B cell (primary cell): ENCODE results near the gene POC5. TPM values are rescaled to one million over a fixed set of nuclear protein-coding genes. Genes with fewer than 3 reads are reported as not detected.

Experiments used
- ATAC-seq: fragments of 200-7000 bp; cut with Tn5 transposase; one replicate; pipeline ENCODE4 v1.10.0; 2021; ENCODE audit warnings: low read depth, mild to moderate bottlenecking, moderate number of reproducible peaks, moderate library complexity
- CTCF ChIA-PET: fragments of 350-600 bp; sonication (Branson Sonifier 250); formaldehyde crosslinking; loops from one replicate; lab custom pipeline; 2021; ENCODE audit warnings: antibody characterized with exemption, inconsistent platforms; lab: Charles Lee
- POLR2A ChIA-PET: fragments of 350-600 bp; sonication (Branson Sonifier 250); formaldehyde crosslinking; loops from one replicate; lab custom pipeline; 2021; ENCODE audit warnings: antibody characterized with exemption; lab: Charles Lee
- DNase-seq: peaks from one replicate; pipeline ENCODE4 v3.0.0; 2013
- H2AFZ ChIP-seq: 2 replicates; pipeline ENCODE4 v1.6.1; 2012; ENCODE audit warnings: mild to moderate bottlenecking, low read depth, low read length; ENCODE audit not compliant: insufficient read depth, poor library complexity, severe bottlenecking
- H3K27ac ChIP-seq, 2 donors: 1 replicate in 1 of 2; 2 replicates in 1 of 2; pipeline ENCODE4 v1.5.1; 2012 to 2013; ENCODE audit warnings: low read length in 2 of 2, mild to moderate bottlenecking in 2 of 2, moderate library complexity in 1 of 2
- H3K27me3 ChIP-seq, 4 experiments: fragments of 200-600 bp in 1 of 4; sonication (generic) in 1 of 4; replicated peaks in 1 of 4; 1 replicate in 2 of 4; 2 replicates in 2 of 4; pipeline versions ENCODE4 v1.6.1 to v1.7.0; 2013 to 2016; ENCODE audit warnings: low read length in 3 of 4, mild to moderate bottlenecking in 2 of 4, mixed read lengths in 1 of 4, moderate library complexity in 1 of 4; ENCODE audit not compliant: insufficient read depth in 4 of 4, control insufficient read depth in 3 of 4; ENCODE audit errors: control extremely low read depth in 1 of 4
- H3K36me3 ChIP-seq, 2 experiments: replicated peaks in 1 of 2; 1 replicate in 1 of 2; 2 replicates in 1 of 2; pipeline versions ENCODE4 v1.6.1 to v1.7.1; 2013; ENCODE audit warnings: low read length in 1 of 2; ENCODE audit not compliant: insufficient read depth in 2 of 2, control insufficient read depth in 1 of 2; ENCODE audit errors: control extremely low read depth in 1 of 2, extremely low read depth in 1 of 2
- H3K4me1 ChIP-seq, 2 donors: fragments of 200-600 bp in 1 of 2; sonication (generic) in 1 of 2; 1 replicate in 1 of 2; 2 replicates in 1 of 2; pipeline versions ENCODE4 v1.5.1 to v1.6.1; 2013 to 2017; ENCODE audit warnings: low read length in 2 of 2; ENCODE audit not compliant: control insufficient read depth in 2 of 2, insufficient read depth in 2 of 2
- H3K4me2 ChIP-seq: replicated peaks from 2 replicates; pipeline ENCODE3; 2012; ENCODE audit warnings: mild to moderate bottlenecking, low read depth, low read length; ENCODE audit not compliant: poor library complexity, severe bottlenecking
- H3K4me3 ChIP-seq, 5 experiments: fragments of 200-600 bp in 1 of 5; sonication (generic) in 1 of 5; 1 replicate in 3 of 5; 2 replicates in 2 of 5; pipeline versions ENCODE4 v1.5.1 to v1.7.0; 2011 to 2016; ENCODE audit warnings: low read length in 4 of 5, mild to moderate bottlenecking in 4 of 5, low read depth in 2 of 5, control low read depth in 1 of 5, moderate library complexity in 1 of 5; ENCODE audit not compliant: insufficient read depth in 1 of 5; ENCODE audit errors: control extremely low read depth in 1 of 5, extremely low read depth in 1 of 5
- H3K79me2 ChIP-seq: fragments of 200-600 bp; sonication (generic); one replicate; pipeline ENCODE4 v1.6.0; 2016; ENCODE audit warnings: low read length; ENCODE audit not compliant: control insufficient read depth, insufficient read depth
- H3K9ac ChIP-seq: fragments of 200-600 bp; sonication (generic); 2 replicates; pipeline ENCODE4 v1.6.1; 2017; ENCODE audit warnings: mild to moderate bottlenecking, low read length, moderate library complexity
- H3K9me3 ChIP-seq, 3 donors: one replicate each; pipeline versions ENCODE4 v1.6.1 to v1.7.1; 2013; ENCODE audit warnings: low read length in 2 of 3; ENCODE audit not compliant: control insufficient read depth in 2 of 3, insufficient read depth in 1 of 3; ENCODE audit errors: control extremely low read depth in 1 of 3
- H4K20me1 ChIP-seq: 2 replicates; pipeline ENCODE4 v1.6.0; 2012; ENCODE audit warnings: mild to moderate bottlenecking, low read length; ENCODE audit not compliant: insufficient read depth, control insufficient read depth, poor library complexity, severe bottlenecking
- H3K27ac Mint-ChIP-seq: one replicate; pipeline ENCODE4 v1.8.0; 2021; ENCODE audit warnings: mixed read lengths
- H3K27me3 Mint-ChIP-seq: one replicate; pipeline ENCODE4 v1.8.0; 2021; ENCODE audit warnings: mixed read lengths
- H3K4me1 Mint-ChIP-seq: one replicate; pipeline ENCODE4 v1.8.0; 2021; ENCODE audit warnings: mixed read lengths
- H3K4me3 Mint-ChIP-seq: one replicate; pipeline ENCODE4 v1.8.0; 2021; ENCODE audit warnings: mixed read lengths
- H3K9me3 Mint-ChIP-seq: one replicate; pipeline ENCODE4 v1.8.0; 2022; ENCODE audit warnings: mixed read lengths; ENCODE audit not compliant: insufficient read depth
- EZH2 ChIP-seq: IDR thresholded peaks from 2 replicates; pipeline ENCODE4 v1.6.1; 2012; ENCODE audit warnings: borderline replicate concordance, low read depth, mild to moderate bottlenecking, moderate library complexity, low read length; ENCODE audit not compliant: insufficient read depth, poor library complexity, severe bottlenecking
- WGBS: methylation state at CpG from one replicate; pipeline ENCODE4 v1.1.5; 2013; ENCODE audit warnings: missing lambda C conversion rate; ENCODE audit not compliant: insufficient coverage; 5-methylcytosine and 5-hydroxymethylcytosine counted together
- intact Hi-C: fragments of 100-400 bp; cut with micrococcal nuclease; formaldehyde crosslinking; loops from one replicate; pipeline ENCODE4 v1.10.0; 2022
- polyA plus RNA-seq: library from polyadenylated mRNA; depleted of rRNA; stranded (reverse); fragments of >200 nt; gene quantifications from 2 replicates; pipeline ENCODE4 v1.2.3, GENCODE V29; 2012
- total RNA-seq, 2 donors: library from RNA; stranded (reverse); fragments of 120-200 nt in 1 of 2; gene quantifications; 1 replicate in 1 of 2; 2 replicates in 1 of 2; pipeline versions ENCODE4 v1.2.3 to v1.2.4, GENCODE V29; 2013 to 2022
- TF ChIP-seq, protein P1 (sequence below): fragments of 200-600 bp; IDR thresholded peaks from one replicate; pipeline ENCODE4 v1.8.0; 2022; ENCODE audit warnings: antibody characterized with exemption, mild to moderate bottlenecking

POC5 gene
- total and polyA plus RNA-seq, 2 donors (not counting 1 experiment from before 2014, with no cell fraction given) = 22.7 to 25.4 TPM

DNA sequence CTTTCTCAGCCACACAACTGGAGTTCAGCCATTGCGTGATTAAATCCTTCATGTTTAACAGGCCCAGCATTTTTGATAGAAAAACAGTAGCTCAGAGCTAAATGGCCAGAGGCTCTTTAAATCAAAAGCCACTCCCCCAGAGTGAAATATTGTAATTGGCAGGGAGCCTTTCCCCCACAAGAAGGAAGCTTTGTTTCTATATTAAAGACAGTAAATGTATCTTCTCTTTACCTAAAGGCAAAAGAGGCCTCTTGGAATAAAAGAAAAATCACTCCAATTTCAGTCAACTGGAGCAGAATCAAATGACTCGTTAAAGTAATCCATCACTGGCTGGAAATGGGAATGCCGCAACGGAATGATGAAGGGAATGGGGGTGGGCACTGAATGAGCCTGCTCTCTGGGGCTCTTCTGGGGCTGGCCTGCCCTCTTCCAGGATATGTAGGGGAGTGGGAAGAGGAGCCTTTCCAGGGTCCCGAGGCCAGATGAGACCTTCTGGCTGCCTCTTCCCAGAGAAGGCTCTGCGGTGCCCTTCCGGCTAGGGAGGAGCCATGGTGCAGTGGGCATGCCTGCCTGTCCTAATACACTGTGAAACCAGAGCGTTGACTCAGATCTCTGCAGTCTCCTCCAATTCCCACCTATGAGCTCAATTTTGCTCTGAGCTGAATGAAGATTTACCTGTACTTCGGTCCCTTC lies 60.8 kb downstream of the POC5 start:
- Histone ChIP-seq H3K9me3 (no peaks in the 10 kb centered on the region), H3K79me2 (no peaks in the 10 kb centered on the region), H3K4me3 (peak overlapping the region in 2 of 5 experiments; percentile 9 to 15), H3K4me1 (no peaks in the 10 kb centered on the region), H3K36me3 (no peaks in the 10 kb centered on the region), H3K9ac (peak overlapping the region; percentile 19), H3K27ac (no peak overlapping the region), H4K20me1 (no peaks in the 10 kb centered on the region), H3K27me3 (no peaks in the 10 kb centered on the region), H2AFZ (no peak overlapping the region), H3K4me2 (peak overlapping the region; percentile 5)
- no peaks in the 10 kb centered on the region for H3K4me1 Mint-ChIP-seq
- intact Hi-C loops = no loop called here
- CTCF ChIA-PET = interaction anchor here (0.6 to 0.7 kb wide), 2 partner anchors 17 to 34 kb away, joined by 3 read pairs; no protein-coding TSS in a partner anchor
- DNase-seq = no peak
- no peak overlapping the region for H3K27ac Mint-ChIP-seq
- H3K27me3 Mint-ChIP-seq = no peaks in the 10 kb centered on the region
- no peak for ATAC-seq
- TF ChIP-seq EZH2 = no peak
- TF ChIP-seq, protein P1, sequence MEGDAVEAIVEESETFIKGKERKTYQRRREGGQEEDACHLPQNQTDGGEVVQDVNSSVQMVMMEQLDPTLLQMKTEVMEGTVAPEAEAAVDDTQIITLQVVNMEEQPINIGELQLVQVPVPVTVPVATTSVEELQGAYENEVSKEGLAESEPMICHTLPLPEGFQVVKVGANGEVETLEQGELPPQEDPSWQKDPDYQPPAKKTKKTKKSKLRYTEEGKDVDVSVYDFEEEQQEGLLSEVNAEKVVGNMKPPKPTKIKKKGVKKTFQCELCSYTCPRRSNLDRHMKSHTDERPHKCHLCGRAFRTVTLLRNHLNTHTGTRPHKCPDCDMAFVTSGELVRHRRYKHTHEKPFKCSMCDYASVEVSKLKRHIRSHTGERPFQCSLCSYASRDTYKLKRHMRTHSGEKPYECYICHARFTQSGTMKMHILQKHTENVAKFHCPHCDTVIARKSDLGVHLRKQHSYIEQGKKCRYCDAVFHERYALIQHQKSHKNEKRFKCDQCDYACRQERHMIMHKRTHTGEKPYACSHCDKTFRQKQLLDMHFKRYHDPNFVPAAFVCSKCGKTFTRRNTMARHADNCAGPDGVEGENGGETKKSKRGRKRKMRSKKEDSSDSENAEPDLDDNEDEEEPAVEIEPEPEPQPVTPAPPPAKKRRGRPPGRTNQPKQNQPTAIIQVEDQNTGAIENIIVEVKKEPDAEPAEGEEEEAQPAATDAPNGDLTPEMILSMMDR = no peak
- POLR2A ChIA-PET = no interaction called here
- no peaks in the 10 kb centered on the region for H3K9me3 Mint-ChIP-seq
- H3K4me3 Mint-ChIP-seq = peak overlapping the region; percentile 10
- WGBS = 72% methylated on average over 7 of the region's 9 CpGs

DNA sequence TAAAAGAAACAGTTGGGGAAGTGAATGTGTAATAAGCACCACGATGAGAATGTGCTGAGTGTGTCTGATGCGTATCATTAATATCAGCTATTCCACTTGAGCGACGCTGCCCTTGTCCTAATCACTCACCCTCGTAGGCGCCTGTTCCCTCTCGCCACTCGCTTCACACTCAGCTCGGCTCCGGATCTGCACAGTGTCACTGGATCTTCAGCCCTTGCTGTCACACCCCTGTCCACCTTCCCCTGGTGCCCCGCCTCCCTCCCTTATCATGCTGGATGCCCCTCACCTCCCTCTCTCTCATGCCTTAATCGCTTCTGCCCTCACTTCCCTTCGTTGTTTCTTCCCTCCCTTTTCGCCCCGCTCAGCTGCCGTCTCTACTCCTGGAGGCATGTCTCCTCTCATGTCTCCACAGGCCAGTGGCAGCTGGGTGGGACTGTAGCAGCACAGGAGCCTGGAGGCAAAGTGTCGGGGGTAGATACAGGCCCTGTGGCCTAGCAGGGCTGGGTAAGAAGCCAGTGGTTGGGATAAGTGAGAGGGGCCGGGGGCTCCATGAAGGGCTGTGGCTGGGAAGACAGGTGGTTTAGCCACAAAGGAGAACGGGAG lies 62.4 kb downstream of the POC5 start:
- H3K4me3 Mint-ChIP-seq = no peak overlapping the region
- no peaks in the 10 kb centered on the region for H3K4me1 Mint-ChIP-seq

More for the DNA sequence above, 62.4 kb downstream of the POC5 start:
- Histone ChIP-seq H3K9ac (no peak overlapping the region), H4K20me1 (no peaks in the 10 kb centered on the region), H3K4me1 (no peaks in the 10 kb centered on the region), H3K36me3 (no peaks in the 10 kb centered on the region), H2AFZ (no peak overlapping the region), H3K27me3 (no peaks in the 10 kb centered on the region), H3K27ac (no peak overlapping the region), H3K79me2 (no peaks in the 10 kb centered on the region), H3K4me3 (no peak overlapping the region), H3K4me2 (no peak overlapping the region), H3K9me3 (no peaks in the 10 kb centered on the region)
- TF ChIP-seq EZH2 = no peak
- TF ChIP-seq, protein P1 = no peak
- intact Hi-C loops = no loop called here
- WGBS = 95% methylated on average over 11 of the region's 19 CpGs
- CTCF ChIA-PET = no interaction called here
- POLR2A ChIA-PET = no interaction called here
- no peak for DNase-seq
- no peaks in the 10 kb centered on the region for H3K9me3 Mint-ChIP-seq
- no peak for ATAC-seq
- H3K27ac Mint-ChIP-seq = no peak overlapping the region
- no peaks in the 10 kb centered on the region for H3K27me3 Mint-ChIP-seq
